Measurements from ENCODE around the gene SMOC1. TPM values are rescaled to one million over a fixed set of nuclear protein-coding genes. Genes with fewer than 3 reads are reported as not detected.

The SMOC1 gene
- total RNA-seq, 1 donor from 2014 or later: not detected

DNA sequence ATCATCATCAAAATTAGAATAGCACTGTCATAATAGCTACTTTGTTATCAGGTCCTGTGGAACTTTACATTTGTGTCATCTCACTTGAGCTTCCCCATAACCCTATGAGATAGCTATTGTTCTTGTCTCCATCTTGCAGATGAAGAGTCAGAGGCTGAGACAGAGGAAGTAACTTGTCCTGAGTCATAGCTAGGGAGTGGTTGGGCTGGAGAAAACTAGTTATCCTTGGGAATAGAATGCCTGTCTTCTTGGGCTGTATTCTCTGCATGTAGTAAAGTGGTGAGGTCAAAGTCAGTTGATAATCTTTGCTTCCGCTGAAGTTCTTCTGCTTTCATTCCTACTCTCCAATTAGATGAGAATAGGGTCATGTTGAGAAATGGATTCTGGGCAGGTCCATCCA, 117.0 kb downstream of the SMOC1 start:
- no peak overlapping the region for H3K27ac Mint-ChIP-seq
- CTCF ChIA-PET: no interaction called here
- H3K4me3 Mint-ChIP-seq: no peak overlapping the region
- POLR2A ChIA-PET: no interaction called here
- no peaks in the 10 kb centered on the region for H3K36me3 Mint-ChIP-seq (ENCODE audit: low read depth)
- no peaks in the 10 kb centered on the region for H3K9me3 Mint-ChIP-seq
- intact Hi-C loops (cut with micrococcal nuclease): no loop called here
- H3K4me1 Mint-ChIP-seq: peaks cover 5% of the 10 kb centered on the region
- H3K27me3 Mint-ChIP-seq: peaks cover 14% of the 10 kb centered on the region
- ATAC-seq (ENCODE audit: low read depth): no peak
- DNase-seq: no peak
- TF ChIP-seq, protein P1, sequence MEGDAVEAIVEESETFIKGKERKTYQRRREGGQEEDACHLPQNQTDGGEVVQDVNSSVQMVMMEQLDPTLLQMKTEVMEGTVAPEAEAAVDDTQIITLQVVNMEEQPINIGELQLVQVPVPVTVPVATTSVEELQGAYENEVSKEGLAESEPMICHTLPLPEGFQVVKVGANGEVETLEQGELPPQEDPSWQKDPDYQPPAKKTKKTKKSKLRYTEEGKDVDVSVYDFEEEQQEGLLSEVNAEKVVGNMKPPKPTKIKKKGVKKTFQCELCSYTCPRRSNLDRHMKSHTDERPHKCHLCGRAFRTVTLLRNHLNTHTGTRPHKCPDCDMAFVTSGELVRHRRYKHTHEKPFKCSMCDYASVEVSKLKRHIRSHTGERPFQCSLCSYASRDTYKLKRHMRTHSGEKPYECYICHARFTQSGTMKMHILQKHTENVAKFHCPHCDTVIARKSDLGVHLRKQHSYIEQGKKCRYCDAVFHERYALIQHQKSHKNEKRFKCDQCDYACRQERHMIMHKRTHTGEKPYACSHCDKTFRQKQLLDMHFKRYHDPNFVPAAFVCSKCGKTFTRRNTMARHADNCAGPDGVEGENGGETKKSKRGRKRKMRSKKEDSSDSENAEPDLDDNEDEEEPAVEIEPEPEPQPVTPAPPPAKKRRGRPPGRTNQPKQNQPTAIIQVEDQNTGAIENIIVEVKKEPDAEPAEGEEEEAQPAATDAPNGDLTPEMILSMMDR (IDR thresholded peaks at IDR 0.05): no peak

DNA sequence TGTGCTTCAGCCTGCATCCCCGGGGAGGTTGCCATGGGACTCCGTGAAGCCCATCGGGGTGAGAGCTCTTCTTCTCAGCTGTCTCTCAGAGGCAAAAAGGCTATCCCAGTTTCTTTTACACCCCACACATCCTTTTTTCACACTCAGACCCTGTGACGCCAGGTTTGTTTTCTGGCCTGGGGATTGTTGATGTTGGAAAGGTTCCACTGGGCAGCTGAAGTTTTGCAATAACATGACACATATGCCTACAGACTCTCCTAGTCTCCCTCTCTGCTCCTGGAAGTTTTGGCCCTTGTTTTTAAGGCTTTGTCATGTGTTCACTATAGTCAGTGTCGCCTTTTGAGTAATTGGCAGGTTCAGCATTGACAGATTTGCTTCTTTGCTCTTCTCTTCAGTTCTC, 118.6 kb downstream of the SMOC1 start:
- ChIA-PET CTCF (no interaction called here), POLR2A (no interaction called here)
- TF ChIP-seq, protein P1 (IDR thresholded peaks at IDR 0.05): no peak
- H3K27me3 Mint-ChIP-seq: peaks cover 9% of the 10 kb centered on the region
- H3K4me3 Mint-ChIP-seq: no peak overlapping the region
- intact Hi-C loops (cut with micrococcal nuclease): no loop called here
- DNase-seq: no peak
- no peaks in the 10 kb centered on the region for H3K36me3 Mint-ChIP-seq (ENCODE audit: low read depth)
- H3K27ac Mint-ChIP-seq: no peak overlapping the region
- H3K4me1 Mint-ChIP-seq: peaks cover 5% of the 10 kb centered on the region
- H3K9me3 Mint-ChIP-seq: no peaks in the 10 kb centered on the region
- no peak for ATAC-seq (ENCODE audit: low read depth)

DNA sequence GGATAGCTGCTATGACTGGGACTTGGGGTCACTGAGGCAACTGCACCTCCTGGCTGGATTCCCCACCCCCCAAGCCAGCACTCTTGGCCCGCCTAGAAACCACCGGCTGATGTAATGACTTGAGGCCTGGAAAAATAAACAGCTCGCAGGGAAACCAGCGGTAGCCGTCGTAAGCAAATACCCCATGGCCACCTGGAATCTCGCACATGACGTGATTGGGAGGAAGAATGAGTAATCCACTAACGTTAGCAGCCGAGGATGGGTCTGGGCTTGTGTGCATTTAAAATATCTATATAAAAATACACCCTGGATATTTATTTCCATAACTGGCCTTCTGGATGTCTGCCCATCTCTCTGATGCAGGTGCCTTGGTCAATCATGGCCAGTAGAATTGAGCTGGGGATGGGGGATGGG, 120.1 kb downstream of the SMOC1 start:
- H3K4me1 Mint-ChIP-seq: peaks cover 5% of the 10 kb centered on the region
- POLR2A ChIA-PET: no interaction called here
- H3K4me3 Mint-ChIP-seq: no peak overlapping the region
- no peaks in the 10 kb centered on the region for H3K36me3 Mint-ChIP-seq (ENCODE audit: low read depth)
- TF ChIP-seq, protein P1 (IDR thresholded peaks at IDR 0.05): no peak
- no peak overlapping the region for H3K27ac Mint-ChIP-seq
- peaks cover 5% of the 10 kb centered on the region for H3K27me3 Mint-ChIP-seq
- H3K9me3 Mint-ChIP-seq: no peaks in the 10 kb centered on the region
- intact Hi-C loops (cut with micrococcal nuclease): no loop called here
- CTCF ChIA-PET: no interaction called here
- no peak for DNase-seq
- no peak for ATAC-seq (ENCODE audit: low read depth)

DNA sequence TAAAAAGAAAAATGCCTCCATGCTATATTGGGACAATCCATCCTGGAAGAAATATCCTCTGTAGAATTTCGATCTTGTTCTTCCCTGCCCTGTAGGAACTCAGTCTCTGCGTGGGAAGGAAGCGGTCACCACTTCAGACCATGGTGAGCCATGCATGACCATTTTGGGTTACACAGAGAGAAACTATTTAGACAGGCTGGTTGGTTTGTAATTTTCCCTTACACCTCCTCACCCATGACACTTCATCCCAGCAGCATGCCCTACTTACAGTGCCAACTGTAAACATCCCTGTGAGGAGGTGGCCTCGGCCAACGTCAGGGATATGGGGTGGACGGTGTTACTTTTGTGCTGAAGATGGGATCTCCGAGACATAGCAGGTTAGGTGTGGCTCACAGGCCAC, 121.4 kb downstream of the SMOC1 start:
- DNase-seq (no peak), ATAC-seq (ENCODE audit: low read depth) (no peak)
- H3K36me3 Mint-ChIP-seq (ENCODE audit: low read depth): no peaks in the 10 kb centered on the region
- POLR2A ChIA-PET: no interaction called here
- H3K4me1 Mint-ChIP-seq: peaks cover 5% of the 10 kb centered on the region
- no peak overlapping the region for H3K27ac Mint-ChIP-seq
- CTCF ChIA-PET: no interaction called here
- no peaks in the 10 kb centered on the region for H3K9me3 Mint-ChIP-seq
- peaks cover 5% of the 10 kb centered on the region for H3K27me3 Mint-ChIP-seq
- intact Hi-C loops (cut with micrococcal nuclease): no loop called here
- TF ChIP-seq, protein P1 (IDR thresholded peaks at IDR 0.05): no peak
- no peak overlapping the region for H3K4me3 Mint-ChIP-seq

DNA sequence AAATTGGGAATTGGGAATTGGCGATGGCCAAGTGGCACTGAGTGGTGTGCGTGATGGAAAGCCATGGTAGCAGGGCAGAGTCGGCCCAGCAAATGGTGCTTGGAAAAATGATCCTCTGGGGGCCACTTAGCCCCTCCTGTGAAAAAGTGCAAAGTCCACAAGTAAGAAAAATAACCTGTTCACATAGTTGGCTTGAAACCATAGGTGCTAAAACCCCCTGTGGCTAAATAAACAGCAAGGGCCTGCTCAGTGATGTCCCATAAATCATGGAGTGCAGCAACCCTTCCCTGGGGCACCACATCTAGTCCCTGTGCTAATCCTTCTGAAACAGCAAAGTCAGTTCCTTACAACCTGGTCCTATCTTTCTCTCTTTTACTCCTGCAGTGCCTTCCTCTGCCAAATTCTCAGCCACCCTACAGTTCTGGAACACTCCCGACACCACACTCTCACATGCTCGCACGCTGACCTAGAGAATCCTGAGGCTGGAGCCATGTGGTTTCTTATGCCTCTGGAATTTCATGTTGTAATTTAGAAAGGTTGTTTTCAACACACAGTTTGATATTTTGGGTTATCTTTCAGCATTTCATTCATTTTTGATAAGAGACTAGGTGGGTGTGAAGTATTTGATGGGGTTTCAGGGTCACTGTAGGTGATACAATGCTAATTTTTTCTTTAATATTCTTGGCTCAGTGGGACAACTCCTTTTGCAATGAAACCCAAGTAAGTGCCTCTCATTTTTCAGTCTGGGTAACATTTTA, 123.6 kb downstream of the SMOC1 start:
- H3K9me3 Mint-ChIP-seq: no peaks in the 10 kb centered on the region
- POLR2A ChIA-PET: no interaction called here
- no peaks in the 10 kb centered on the region for H3K36me3 Mint-ChIP-seq (ENCODE audit: low read depth)
- DNase-seq (no peak), ATAC-seq (ENCODE audit: low read depth) (no peak)
- intact Hi-C loops (cut with micrococcal nuclease): no loop called here
- TF ChIP-seq, protein P1 (IDR thresholded peaks at IDR 0.05): no peak
- H3K27me3 Mint-ChIP-seq: no peaks in the 10 kb centered on the region
- CTCF ChIA-PET: no interaction called here
- no peak overlapping the region for H3K27ac Mint-ChIP-seq
- H3K4me1 Mint-ChIP-seq: peaks cover 5% of the 10 kb centered on the region
- no peak overlapping the region for H3K4me3 Mint-ChIP-seq

Data from activated B cell treated with CpG ODN at 0.5 μM for 24 hours (primary cell).